HepG2 (cell line): ENCODE data around the gene IQCN. TPM values are rescaled to one million over a fixed set of nuclear protein-coding genes. Genes with fewer than 3 reads are reported as not detected.

Source experiments
- ATAC-seq: fragments of 200-7000 bp; cut with Tn5 transposase; 3 replicates; pipeline ENCODE4 v1.9.1; 2020; ENCODE audit warnings: mild to moderate bottlenecking, moderate library complexity
- BruUV-seq: library from RNA; stranded (reverse); fragments of 400-500 nt; replicated peaks from 2 replicates; lab custom pipeline; 2021; lab: Mats Ljungman, UMichigan
- CTCF ChIA-PET: fragments of 300-600 bp; formaldehyde crosslinking; extraction: SDS; loops from one replicate; lab custom pipeline; 2021; ENCODE audit warnings: low total read pairs, inconsistent platforms, low intra/inter-chr PET ratio; lab: Yijun Ruan, JAX
- POLR2A ChIA-PET: fragments of 350-600 bp; sonication (Branson Sonifier 250); formaldehyde crosslinking; loops from one replicate; lab custom pipeline; 2020; ENCODE audit warnings: antibody characterized with exemption, inconsistent platforms; lab: Yijun Ruan, JAX
- DNase-seq: peaks from one replicate; pipeline ENCODE4 v3.0.0-alpha.2; 2015; ENCODE audit warnings: low spot score
- FAIRE-seq: peaks from 3 replicates; lab custom pipeline; 2011; peaks lifted over from hg19 to GRCh38; lab: Jason Lieb, UNC
- H2AFZ ChIP-seq: one replicate; pipeline ENCODE4 v1.6.1; 2011; ENCODE audit warnings: low read length, inconsistent platforms
- H3K27ac ChIP-seq: fragments of 300-600 bp; 3 replicates; pipeline ENCODE4 v1.8.0; 2011; ENCODE audit warnings: mixed run types, mild to moderate bottlenecking, mixed read lengths, low read length, inconsistent platforms; ENCODE audit not compliant: insufficient read depth; ENCODE audit errors: extremely low read length
- H3K27me3 ChIP-seq, 2 experiments: fragments of 200-600 bp in 1 of 2; 2 replicates in 1 of 2; 3 replicates in 1 of 2; pipeline versions ENCODE4 v1.6.0 to v1.8.0; 2011; ENCODE audit warnings: low read length in 2 of 2, mild to moderate bottlenecking in 2 of 2, moderate library complexity in 2 of 2, inconsistent platforms in 1 of 2; ENCODE audit not compliant: insufficient read depth in 2 of 2, control insufficient read depth in 1 of 2
- H3K36me3 ChIP-seq, 2 experiments: fragments of 200-600 bp in 1 of 2; replicated peaks in 1 of 2; 2 replicates in 1 of 2; 3 replicates in 1 of 2; pipeline versions ENCODE4 v1.5.1 to v1.8.0; 2011; ENCODE audit warnings: low read length in 2 of 2, inconsistent platforms in 1 of 2; ENCODE audit not compliant: insufficient read depth in 2 of 2, control insufficient read depth in 1 of 2
- H3K4me1 ChIP-seq: 2 replicates; pipeline ENCODE4 v1.5.1; 2012; ENCODE audit warnings: low read length, inconsistent platforms; ENCODE audit not compliant: insufficient read depth
- H3K4me2 ChIP-seq: 2 replicates; pipeline ENCODE4 v1.6.0; 2011; ENCODE audit warnings: low read depth, low read length, inconsistent platforms
- H3K4me3 ChIP-seq, 3 experiments: fragments of 200-600 bp in 1 of 3; sonication (generic), shearing (Covaris generic) in 1 of 3; replicated peaks in 1 of 3; 2 replicates each; pipeline ENCODE4 v1.5.1; 2011 to 2016; ENCODE audit warnings: low read length in 3 of 3, inconsistent platforms in 2 of 3, low read depth in 2 of 3, mild to moderate bottlenecking in 2 of 3, control low read depth in 1 of 3, mixed read lengths in 1 of 3; ENCODE audit not compliant: insufficient read depth in 1 of 3
- H3K79me2 ChIP-seq: one replicate; pipeline ENCODE4 v1.6.1; 2011; ENCODE audit warnings: low read length, inconsistent platforms; ENCODE audit not compliant: insufficient read depth
- H3K9ac ChIP-seq: 2 replicates; pipeline ENCODE4 v1.6.0; 2011; ENCODE audit warnings: mild to moderate bottlenecking, low read depth, low read length, inconsistent platforms; ENCODE audit not compliant: insufficient read depth
- H3K9me3 ChIP-seq: 2 replicates; pipeline ENCODE4 v1.5.1; 2012; ENCODE audit warnings: mild to moderate bottlenecking, low read length
- H4K20me1 ChIP-seq: 2 replicates; pipeline ENCODE4 v1.6.0; 2011; ENCODE audit warnings: inconsistent platforms, mild to moderate bottlenecking, low read length, moderate library complexity; ENCODE audit not compliant: insufficient read depth
- ELF1 ChIP-seq: sonication (generic); formaldehyde crosslinking; IDR thresholded peaks from 2 replicates; pipeline ENCODE4 v1.4.0; 2020; ENCODE audit warnings: missing genetic modification reagents
- ELF3 ChIP-seq: IDR thresholded peaks from 2 replicates; pipeline ENCODE4 v1.6.1; 2016; ENCODE audit warnings: missing genetic modification reagents, missing compliant biosample characterization
- GLI4 ChIP-seq: sonication (generic); formaldehyde crosslinking; IDR thresholded peaks from 2 replicates; pipeline ENCODE4 v1.5.1; 2020; ENCODE audit warnings: missing genetic modification reagents, mild to moderate bottlenecking, moderate library complexity, borderline replicate concordance
- ZEB1 ChIP-seq: IDR thresholded peaks from 2 replicates; pipeline ENCODE4 v1.6.1; 2012; ENCODE audit warnings: mild to moderate bottlenecking, low read depth, inconsistent platforms; ENCODE audit not compliant: insufficient replicate concordance
- ZKSCAN1 ChIP-seq: fragments of 150-350 bp; IDR thresholded peaks from 2 replicates; pipeline ENCODE4 v1.6.1; 2014; ENCODE audit warnings: low read length
- ZNF10 ChIP-seq: sonication (generic); formaldehyde crosslinking; IDR thresholded peaks from 2 replicates; pipeline ENCODE4 v1.4.0; 2020; ENCODE audit warnings: mild to moderate bottlenecking, low read depth, missing genetic modification reagents, borderline replicate concordance
- ZNF20 ChIP-seq: sonication (generic); formaldehyde crosslinking; IDR thresholded peaks from 2 replicates; pipeline ENCODE4 v1.4.0; 2020; ENCODE audit warnings: mild to moderate bottlenecking, moderate library complexity, missing genetic modification reagents
- ZNF251 ChIP-seq: sonication (generic); formaldehyde crosslinking; IDR thresholded peaks from 2 replicates; pipeline ENCODE4 v1.9.0; 2021; ENCODE audit warnings: mild to moderate bottlenecking, missing genetic modification reagents
- ZNF281 ChIP-seq: sonication (generic); formaldehyde crosslinking; IDR thresholded peaks from 2 replicates; pipeline ENCODE4 v1.4.0; 2020; ENCODE audit warnings: missing genetic modification reagents, borderline replicate concordance
- ZNF44 ChIP-seq: sonication (generic); formaldehyde crosslinking; IDR thresholded peaks from 2 replicates; pipeline ENCODE4 v1.5.1; 2020; ENCODE audit warnings: mild to moderate bottlenecking, missing genetic modification reagents
- ZNF546 ChIP-seq: sonication (generic); formaldehyde crosslinking; conservative IDR thresholded peaks from 2 replicates; pipeline ENCODE4 v1.8.1; 2023; ENCODE audit warnings: mild to moderate bottlenecking, missing genetic modification reagents
- ZNF674 ChIP-seq: sonication (generic); formaldehyde crosslinking; IDR thresholded peaks from 2 replicates; pipeline ENCODE4 v1.5.0; 2020; ENCODE audit warnings: low read depth, mild to moderate bottlenecking, missing genetic modification reagents
- WGBS: methylation state at CpG from one replicate; pipeline ENCODE4 v1.1.6; 2017; ENCODE audit warnings: low lambda C conversion rate; 5-methylcytosine and 5-hydroxymethylcytosine counted together
- in situ Hi-C: cut with HindIII; loops from 2 replicates; pipeline ENCODE4 v1.10.0; 2017; ENCODE audit warnings: low pct_unique_long_range_greater_than_20kb; ENCODE audit not compliant: extremely low pct_ligation_motif_present
- intact Hi-C: fragments of 100-400 bp; cut with micrococcal nuclease; formaldehyde crosslinking; loops from one replicate; pipeline ENCODE4 v1.10.0; 2022; ENCODE audit not compliant: unreplicated experiment
- polyA plus RNA-seq, 8 experiments: library from polyadenylated mRNA; depleted of rRNA in 3 of 8; stranded (reverse) in 7 of 8; unstranded in 1 of 8; fragments of >200 nt; fragmentation: Illumina TruSeq in 4 of 8; extraction: Trizol in 4 of 8; gene quantifications; 2 replicates each; pipeline versions ENCODE4 v1.2.1 to v1.2.3, GENCODE V29; 2011 to 2016; ENCODE audit warnings: low read depth in 4 of 8, missing spikeins in 1 of 8, mixed read lengths in 1 of 8; ENCODE audit not compliant: insufficient read depth in 1 of 8
- total RNA-seq, 5 experiments: library from RNA; depleted of rRNA; stranded (reverse); fragments of >200 nt; fragmentation: Illumina TruSeq; extraction: Trizol; gene quantifications; 2 replicates each; pipeline ENCODE4 v1.2.3, GENCODE V29; 2016; ENCODE audit warnings: low read depth in 1 of 5
- TF ChIP-seq, protein P1 (sequence below): sonication (generic); formaldehyde crosslinking; IDR thresholded peaks from 2 replicates; pipeline ENCODE4 v1.4.0; 2020; ENCODE audit warnings: mild to moderate bottlenecking, missing genetic modification reagents
- TF ChIP-seq, protein P2 (sequence below), 2 experiments: sonication (generic) in 1 of 2; formaldehyde crosslinking in 1 of 2; IDR thresholded peaks; 2 replicates each; pipeline versions ENCODE4 v1.6.1 to v1.9.0; 2014 to 2022; ENCODE audit warnings: antibody characterized with exemption in 1 of 2, borderline replicate concordance in 1 of 2, inconsistent platforms in 1 of 2, low read depth in 1 of 2, missing genetic modification reagents in 1 of 2

The IQCN gene
- total and polyA plus RNA-seq, 2 of the 13 experiments (the other 11 are each of a cell fraction or from before 2014, with no cell fraction given) = 0.04 to 0.18 TPM

- CTCF ChIA-PET = no interaction called here
- H3K9ac ChIP-seq = no peak overlapping the region
- ATAC-seq = no peak; the same call in 2 of the 3 replicates
- no peak overlapping the region for H3K4me2 ChIP-seq
- H3K36me3 ChIP-seq = no peaks in the 10 kb centered on the region
- no peak overlapping the region for H2AFZ ChIP-seq
- TF ChIP-seq ZNF546 (no peak), ZNF10 (CRISPR knock-in tag) (no peak), ZNF20 (CRISPR knock-in tag) (no peak), ZKSCAN1 (no peak), ELF1 (0 out of 2 replicates have a peak, but pooled peaks have one; percentile 12), ZNF281 (CRISPR knock-in tag) (no peak), ELF3 (CRISPR knock-in tag) (0 out of 2 replicates have a peak, but pooled peaks have one; percentile 19), ZEB1 (no peak), ZNF251 (CRISPR knock-in tag) (no peak), ZNF44 (no peak), GLI4 (CRISPR knock-in tag) (no peak), ZNF674 (no peak)
- TF ChIP-seq, protein P1, sequence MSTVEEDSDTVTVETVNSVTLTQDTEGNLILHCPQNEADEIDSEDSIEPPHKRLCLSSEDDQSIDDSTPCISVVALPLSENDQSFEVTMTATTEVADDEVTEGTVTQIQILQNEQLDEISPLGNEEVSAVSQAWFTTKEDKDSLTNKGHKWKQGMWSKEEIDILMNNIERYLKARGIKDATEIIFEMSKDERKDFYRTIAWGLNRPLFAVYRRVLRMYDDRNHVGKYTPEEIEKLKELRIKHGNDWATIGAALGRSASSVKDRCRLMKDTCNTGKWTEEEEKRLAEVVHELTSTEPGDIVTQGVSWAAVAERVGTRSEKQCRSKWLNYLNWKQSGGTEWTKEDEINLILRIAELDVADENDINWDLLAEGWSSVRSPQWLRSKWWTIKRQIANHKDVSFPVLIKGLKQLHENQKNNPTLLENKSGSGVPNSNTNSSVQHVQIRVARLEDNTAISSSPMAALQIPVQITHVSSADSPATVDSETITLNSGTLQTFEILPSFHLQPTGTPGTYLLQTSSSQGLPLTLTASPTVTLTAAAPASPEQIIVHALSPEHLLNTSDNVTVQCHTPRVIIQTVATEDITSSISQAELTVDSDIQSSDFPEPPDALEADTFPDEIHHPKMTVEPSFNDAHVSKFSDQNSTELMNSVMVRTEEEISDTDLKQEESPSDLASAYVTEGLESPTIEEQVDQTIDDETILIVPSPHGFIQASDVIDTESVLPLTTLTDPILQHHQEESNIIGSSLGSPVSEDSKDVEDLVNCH (CRISPR knock-in tag) = no peak
- TF ChIP-seq, protein P2, sequence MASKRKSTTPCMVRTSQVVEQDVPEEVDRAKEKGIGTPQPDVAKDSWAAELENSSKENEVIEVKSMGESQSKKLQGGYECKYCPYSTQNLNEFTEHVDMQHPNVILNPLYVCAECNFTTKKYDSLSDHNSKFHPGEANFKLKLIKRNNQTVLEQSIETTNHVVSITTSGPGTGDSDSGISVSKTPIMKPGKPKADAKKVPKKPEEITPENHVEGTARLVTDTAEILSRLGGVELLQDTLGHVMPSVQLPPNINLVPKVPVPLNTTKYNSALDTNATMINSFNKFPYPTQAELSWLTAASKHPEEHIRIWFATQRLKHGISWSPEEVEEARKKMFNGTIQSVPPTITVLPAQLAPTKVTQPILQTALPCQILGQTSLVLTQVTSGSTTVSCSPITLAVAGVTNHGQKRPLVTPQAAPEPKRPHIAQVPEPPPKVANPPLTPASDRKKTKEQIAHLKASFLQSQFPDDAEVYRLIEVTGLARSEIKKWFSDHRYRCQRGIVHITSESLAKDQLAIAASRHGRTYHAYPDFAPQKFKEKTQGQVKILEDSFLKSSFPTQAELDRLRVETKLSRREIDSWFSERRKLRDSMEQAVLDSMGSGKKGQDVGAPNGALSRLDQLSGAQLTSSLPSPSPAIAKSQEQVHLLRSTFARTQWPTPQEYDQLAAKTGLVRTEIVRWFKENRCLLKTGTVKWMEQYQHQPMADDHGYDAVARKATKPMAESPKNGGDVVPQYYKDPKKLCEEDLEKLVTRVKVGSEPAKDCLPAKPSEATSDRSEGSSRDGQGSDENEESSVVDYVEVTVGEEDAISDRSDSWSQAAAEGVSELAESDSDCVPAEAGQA (IDR thresholded peaks at IDR 0.05; ENCODE audit: low read depth) = no peak
- TF ChIP-seq, protein P2 (CRISPR knock-in tag; IDR thresholded peaks at IDR 0.05; ENCODE audit: borderline replicate concordance) = no peak
- BruUV-seq = no TSS peak
- POLR2A ChIA-PET = no interaction called here
- peaks cover 21% of the 10 kb centered on the region for H3K4me1 ChIP-seq
- H3K4me3 ChIP-seq = no peak overlapping the region
- H3K9me3 ChIP-seq = no peaks in the 10 kb centered on the region
- intact Hi-C loops (no loop called here), in situ Hi-C loops (loop anchor here (5.0 kb wide), 1 partner anchor 46 kb away; no protein-coding TSS in a partner anchor)
- WGBS = 19% methylated on average over 4 of the region's 5 CpGs
- DNase-seq = no peak
- H3K27me3 ChIP-seq = peaks cover 2 to 29% of the 10 kb centered on the region in 2 experiments; a peak in 4 of 5 replicates
- H3K27ac ChIP-seq = no peak overlapping the region
- no peaks in the 10 kb centered on the region for H3K79me2 ChIP-seq
- FAIRE-seq = no peak
- no peaks in the 10 kb centered on the region for H4K20me1 ChIP-seq
Measured at GRCh38 chr19:18253716-18254115, 20.5 kb downstream of the IQCN start.
